ENCODE results near the gene SLC16A10. TPM values are rescaled to one million over a fixed set of nuclear protein-coding genes. Genes with fewer than 3 reads are reported as not detected.
"Not testable (repeated sequence)": the region's sequence is repeated elsewhere in the genome, so short reads cannot be mapped to it uniquely, and the experiment has no call there.

The SLC16A10 gene
- total RNA-seq, 1 experiment from 2014 or later: 2.9 TPM

- ChIA-PET POLR2A (ENCODE audit: unreplicated experiment) (no interaction called here), CTCF (no interaction called here)
- no peaks in the 10 kb centered on the region for H3K27me3 ChIP-seq (ENCODE audit: low read length)
Measured at GRCh38 chr6:111185954-111186353, 98.7 kb downstream of the SLC16A10 start.

GRCh38 chr6:111187874-111188273, 100.6 kb downstream of the SLC16A10 start:
- Histone ChIP-seq H3K27ac (ENCODE audit: low read length) (no peak overlapping the region), H3K27me3 (ENCODE audit: low read length) (no peaks in the 10 kb centered on the region), H3K79me2 (ENCODE audit: low read length) (no peaks in the 10 kb centered on the region), H3K36me3 (ENCODE audit: low read depth, low read length) (no peaks in the 10 kb centered on the region), H3K4me2 (ENCODE audit: low read length) (no peak overlapping the region), H3F3A (ENCODE audit: low read length, unreplicated experiment) (no peaks in the 10 kb centered on the region), H3K9me2 (replicated peaks; ENCODE audit: low read length) (no peaks in the 10 kb centered on the region), H3K9ac (ENCODE audit: low read length) (no peak overlapping the region), H4K20me1 (ENCODE audit: low read length) (no peaks in the 10 kb centered on the region), H3K4me3 (ENCODE audit: low read length) (no peak overlapping the region), H3K9me3 (ENCODE audit: low read length) (no peaks in the 10 kb centered on the region), H2AFZ (ENCODE audit: low read length) (no peak overlapping the region), H3K4me1 (ENCODE audit: insufficient read depth, low read length) (no peaks in the 10 kb centered on the region)
- TF ChIP-seq EZH2 (IDR thresholded peaks at IDR 0.05; ENCODE audit: low read length, unreplicated experiment) (no peak), CTCF (conservative IDR thresholded peaks at IDR 0.05; ENCODE audit: low read depth, low read length) (no peak), EZH2phosphoT487 (IDR thresholded peaks at IDR 0.05; ENCODE audit: borderline replicate concordance, low read length) (no peak)
- ChIA-PET POLR2A (ENCODE audit: unreplicated experiment) (no interaction called here), CTCF (no interaction called here)
- intact Hi-C loops (cut with micrococcal nuclease): no loop called here
- DNase-seq (no peak), ATAC-seq (no peak)
- BruUV-seq (replicated peaks): no TSS peak

More at GRCh38 chr6:111185954-111186353, 98.7 kb downstream of the SLC16A10 start:
- no peak for ATAC-seq
- H3F3A ChIP-seq (ENCODE audit: low read length, unreplicated experiment): no peaks in the 10 kb centered on the region
- no TSS peak for BruUV-seq (replicated peaks)
- H3K27ac ChIP-seq (ENCODE audit: low read length): no peak overlapping the region
- H3K9me2 ChIP-seq (replicated peaks; ENCODE audit: low read length): no peaks in the 10 kb centered on the region
- no peaks in the 10 kb centered on the region for H3K79me2 ChIP-seq (ENCODE audit: low read length)
- no peaks in the 10 kb centered on the region for H3K9me3 ChIP-seq (ENCODE audit: low read length)
- H3K4me1 ChIP-seq (ENCODE audit: insufficient read depth, low read length): no peaks in the 10 kb centered on the region
- no peak for TF ChIP-seq CTCF (conservative IDR thresholded peaks at IDR 0.05; ENCODE audit: low read depth, low read length)
- no peak for TF ChIP-seq EZH2phosphoT487 (IDR thresholded peaks at IDR 0.05; ENCODE audit: borderline replicate concordance, low read length)
- TF ChIP-seq EZH2 (IDR thresholded peaks at IDR 0.05; ENCODE audit: low read length, unreplicated experiment): no peak
- no peaks in the 10 kb centered on the region for H3K36me3 ChIP-seq (ENCODE audit: low read depth, low read length)
- DNase-seq: no peak
- intact Hi-C loops (cut with micrococcal nuclease): no loop called here
- H3K4me2 ChIP-seq (ENCODE audit: low read length): no peak overlapping the region
- no peak overlapping the region for H3K9ac ChIP-seq (ENCODE audit: low read length)
- H3K4me3 ChIP-seq (ENCODE audit: low read length): no peak overlapping the region
- H2AFZ ChIP-seq (ENCODE audit: low read length): no peak overlapping the region
- H4K20me1 ChIP-seq (ENCODE audit: low read length): no peaks in the 10 kb centered on the region

GRCh38 chr6:111189666-111190210, 102.4 kb downstream of the SLC16A10 start:
- H3K9me3 ChIP-seq (ENCODE audit: low read length); ATAC-seq; H3K4me1 ChIP-seq (ENCODE audit: insufficient read depth, low read length); CTCF ChIA-PET; H3K4me3 ChIP-seq (ENCODE audit: low read length); BruUV-seq (replicated peaks); H4K20me1 ChIP-seq (ENCODE audit: low read length); H3F3A ChIP-seq (ENCODE audit: low read length, unreplicated experiment); H3K4me2 ChIP-seq (ENCODE audit: low read length); intact Hi-C loops (cut with micrococcal nuclease); H3K79me2 ChIP-seq (ENCODE audit: low read length); H3K36me3 ChIP-seq (ENCODE audit: low read depth, low read length); H2AFZ ChIP-seq (ENCODE audit: low read length); POLR2A ChIA-PET (ENCODE audit: unreplicated experiment); H3K27me3 ChIP-seq (ENCODE audit: low read length); H3K27ac ChIP-seq (ENCODE audit: low read length); DNase-seq; H3K9me2 ChIP-seq (replicated peaks; ENCODE audit: low read length); H3K9ac ChIP-seq (ENCODE audit: low read length): not testable (repeated sequence)

Measured in PC-3 (cell line).